Measurements from ENCODE around the gene LLCFC1.

LLCFC1 gene

DNA sequence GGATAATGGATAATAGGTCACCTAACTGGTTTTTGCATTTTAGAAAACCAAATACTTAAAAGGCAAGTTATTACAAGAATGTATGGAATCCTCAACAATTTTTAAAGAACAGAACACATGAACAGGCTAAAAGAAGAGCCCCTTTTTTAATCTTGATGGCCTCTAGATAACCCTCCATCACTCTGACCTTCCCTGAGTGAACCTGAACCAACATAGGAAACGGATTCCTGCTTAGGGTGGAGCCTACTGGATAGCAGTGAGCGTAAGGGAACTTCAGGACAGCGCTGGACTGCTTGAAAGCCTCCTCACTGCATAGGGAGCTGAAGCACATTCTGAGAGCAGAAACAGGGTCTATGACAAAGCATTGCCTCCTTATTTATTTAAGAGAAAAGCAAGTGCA lies 26.2 kb upstream of the LLCFC1 start:
- DNase-seq, result no peak

DNA sequence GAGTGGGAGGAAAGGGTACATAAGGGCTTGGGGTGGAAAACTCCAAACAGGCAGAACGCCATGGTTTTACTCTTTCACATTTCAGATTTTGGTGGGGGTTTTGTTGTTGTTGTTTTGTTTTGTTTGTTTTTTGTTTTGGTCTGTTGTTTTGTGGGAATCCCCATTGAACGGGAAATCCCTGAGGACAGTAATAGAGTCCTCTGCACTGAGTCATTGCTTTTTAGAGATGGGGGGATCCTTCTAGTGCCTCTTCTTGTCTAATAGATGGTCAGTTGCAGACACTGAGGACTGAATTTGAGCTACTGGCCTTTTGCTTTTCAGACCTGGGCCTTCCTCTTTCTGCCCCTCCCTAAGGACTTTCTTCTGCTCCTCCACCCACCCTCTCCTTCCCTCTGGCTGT lies 25.7 kb upstream of the LLCFC1 start:
- DNase-seq, result no peak

DNA sequence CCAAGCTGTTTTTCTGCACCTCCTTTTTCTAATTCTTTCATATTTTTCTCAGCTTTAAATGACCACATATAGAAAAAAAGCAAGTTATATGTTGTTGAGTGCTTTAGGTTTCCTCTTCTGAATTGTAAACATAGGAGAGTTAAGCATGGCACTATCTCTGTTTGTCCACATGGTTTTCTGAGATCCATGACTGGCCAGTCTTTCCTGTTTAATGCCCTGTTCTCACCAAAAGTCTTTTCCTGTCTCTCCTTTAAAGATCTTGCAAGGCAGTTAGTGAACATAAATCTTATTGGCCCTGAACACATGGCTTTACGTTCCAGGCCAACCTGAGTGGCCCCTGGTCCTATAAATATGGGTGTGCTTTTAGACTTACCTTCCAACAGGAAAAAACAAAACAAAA lies 25.2 kb upstream of the LLCFC1 start:
- DNase-seq, result no peak

DNA sequence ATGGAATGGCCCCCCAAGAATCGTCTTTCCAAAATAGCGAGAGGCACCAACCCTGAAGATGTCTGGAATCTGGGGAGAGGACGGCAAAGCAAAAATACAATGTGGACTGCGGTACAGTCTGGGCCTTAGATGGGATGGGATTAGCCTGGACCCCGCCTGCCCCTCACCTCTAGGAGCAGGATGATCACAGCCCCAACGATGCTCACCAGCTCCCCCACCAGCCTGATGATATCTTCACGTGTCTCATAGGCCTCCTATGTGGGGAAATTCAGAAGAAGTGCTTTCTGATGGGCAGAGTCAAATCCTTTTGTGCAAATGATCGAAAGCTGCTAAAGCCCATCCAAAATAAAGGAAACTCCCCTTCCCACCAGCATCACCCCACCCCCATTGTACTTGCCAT lies 24.0 kb upstream of the LLCFC1 start:
- DNase-seq, result no peak

DNA sequence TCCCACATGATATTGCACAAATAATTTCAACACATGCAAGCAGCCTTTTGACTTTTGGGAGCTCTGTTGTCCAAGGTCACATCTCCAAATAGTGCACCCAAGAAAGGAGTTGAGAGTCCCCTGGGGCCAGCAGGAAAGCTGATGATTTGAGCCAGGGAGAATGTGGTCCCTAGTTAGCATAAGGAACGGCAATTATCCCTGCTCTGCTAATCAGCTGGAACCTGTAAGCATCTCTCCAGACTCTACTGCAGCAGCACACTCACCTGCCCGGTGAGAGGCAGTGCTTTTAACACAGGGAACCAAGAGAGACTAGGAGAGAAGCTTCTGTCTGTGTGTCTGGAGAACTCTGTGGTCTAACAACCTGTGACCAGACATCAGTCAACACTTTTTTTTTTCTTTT lies 22.8 kb upstream of the LLCFC1 start:
- no peak for DNase-seq

DNA sequence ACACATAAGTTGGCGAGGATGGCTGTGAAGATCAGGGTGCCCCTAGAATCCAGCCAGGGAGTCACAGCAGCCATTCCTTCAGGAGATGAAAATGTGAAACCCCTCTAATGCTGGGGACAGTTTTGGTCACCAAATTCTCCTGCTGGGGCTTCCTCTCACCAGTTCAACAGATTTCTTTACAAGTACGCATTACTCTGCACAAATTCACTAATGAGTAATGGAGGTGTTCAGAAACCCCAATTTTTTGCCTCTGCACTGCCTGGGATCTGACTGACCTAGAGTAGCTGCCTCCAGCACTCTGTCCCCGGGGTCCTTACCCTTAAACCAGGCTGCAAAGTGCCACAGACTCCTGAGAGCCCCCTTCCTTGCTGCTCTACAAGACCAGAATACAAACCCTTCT lies 21.8 kb upstream of the LLCFC1 start:
- no peak for DNase-seq

DNA sequence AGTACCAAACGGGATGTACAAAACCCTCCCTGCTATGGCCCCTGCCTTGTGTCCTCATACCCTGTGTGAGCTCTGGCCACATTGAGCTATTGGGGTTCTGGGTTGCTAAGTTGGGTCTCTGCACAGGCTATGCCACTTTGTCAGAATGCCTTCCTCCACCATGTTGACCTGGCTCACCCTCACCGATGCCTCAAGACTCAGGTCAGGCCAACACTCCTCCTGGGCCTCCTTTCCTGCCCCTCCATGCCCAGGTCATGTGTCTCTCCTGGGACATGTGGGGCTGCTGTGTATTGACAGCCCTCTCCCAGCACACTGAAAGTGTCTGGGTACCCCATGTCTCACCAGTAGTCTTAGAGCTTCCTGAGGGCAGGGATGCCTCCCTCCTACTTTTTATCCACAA lies 20.4 kb upstream of the LLCFC1 start:
- DNase-seq, result no peak

DNA sequence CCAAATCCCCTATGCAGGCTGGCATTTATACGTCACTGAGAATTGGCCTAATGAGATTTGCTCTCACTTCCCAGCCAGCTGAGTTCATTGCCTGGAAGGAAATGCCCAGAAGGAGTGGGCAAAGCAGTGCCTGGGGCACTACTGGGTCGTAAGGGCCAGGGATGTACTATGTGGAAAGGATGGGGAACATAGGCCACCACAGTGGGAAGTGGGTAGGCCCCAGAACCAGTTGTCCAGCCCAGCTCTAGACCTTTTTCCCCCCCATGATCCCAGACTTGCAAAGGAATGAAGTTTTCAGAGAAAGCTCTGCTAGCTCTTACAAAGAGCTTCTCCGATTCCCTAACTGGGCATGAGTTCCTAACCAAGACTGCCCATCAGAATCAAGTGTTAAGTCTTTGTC lies 19.6 kb upstream of the LLCFC1 start:
- DNase-seq, result no peak

DNA sequence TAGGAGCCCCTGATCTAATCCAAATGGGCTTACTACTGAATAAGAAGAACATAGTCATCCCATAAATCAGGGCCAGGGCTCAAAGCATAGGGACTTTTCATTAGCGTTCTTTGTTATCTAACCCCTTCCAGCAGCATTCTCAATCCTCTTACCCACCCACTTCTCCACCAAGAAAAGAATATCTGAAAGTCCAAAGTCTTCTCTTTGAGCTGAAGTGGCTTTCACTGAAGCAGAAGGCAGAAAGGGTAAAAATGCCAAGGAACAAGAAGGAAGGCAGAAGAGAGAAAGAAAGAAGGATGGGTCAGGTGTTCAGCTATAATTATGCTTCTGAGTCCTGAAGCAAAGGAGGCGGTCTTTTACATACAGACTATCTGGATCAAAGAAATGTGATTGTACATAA lies 15.9 kb upstream of the LLCFC1 start:
- no peak for DNase-seq

DNA sequence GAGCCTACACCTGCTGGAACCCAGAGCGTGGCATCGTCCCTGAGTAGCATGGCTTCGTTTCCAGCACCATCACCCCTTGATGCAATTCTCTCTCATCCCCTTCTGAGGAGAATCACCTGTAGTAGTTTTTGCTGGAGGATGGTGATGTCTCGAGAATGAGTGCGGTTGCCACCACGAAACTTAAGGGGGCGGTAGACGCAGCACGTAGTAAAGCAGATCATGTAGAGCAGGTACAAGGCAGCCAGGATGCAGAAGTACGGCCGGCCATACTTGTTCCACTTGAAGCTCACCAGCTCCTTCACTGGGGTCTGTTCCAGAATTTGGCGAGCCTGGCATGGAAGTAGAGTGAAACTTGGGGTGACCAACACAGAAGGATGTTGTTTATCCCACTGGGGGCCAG lies 13.9 kb upstream of the LLCFC1 start:
- peak; percentile 27 for DNase-seq

DNA sequence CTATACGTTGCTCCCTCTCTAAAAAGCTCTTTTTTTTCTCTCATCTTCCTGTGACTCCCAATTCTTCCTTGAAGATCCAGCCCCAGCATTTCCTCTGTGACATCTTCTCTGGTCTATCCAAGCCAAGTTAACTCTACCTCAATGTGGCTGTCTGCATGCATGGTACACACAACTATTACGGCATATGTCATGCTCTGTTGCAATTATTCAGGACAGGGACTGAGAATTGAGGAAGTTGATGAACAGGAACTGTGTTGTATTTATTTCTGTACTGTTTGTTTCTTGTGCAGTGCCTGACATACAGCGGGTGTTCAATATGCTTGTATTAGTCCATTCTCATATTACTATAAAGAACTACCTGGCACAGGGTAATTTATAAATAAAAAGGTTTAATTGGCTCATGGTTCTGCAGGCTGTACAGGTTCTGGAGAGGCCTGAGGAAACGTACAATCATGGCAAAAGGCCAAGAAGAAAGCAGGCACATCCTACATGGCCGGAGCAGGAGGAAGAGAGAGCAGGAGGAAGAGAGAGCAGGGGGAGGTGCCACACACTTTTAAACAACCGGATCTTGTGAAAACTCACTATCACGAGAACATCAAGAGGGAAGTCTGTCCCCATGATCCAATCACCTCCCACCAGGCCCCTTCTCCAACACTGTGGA lies 12.1 kb upstream of the LLCFC1 start:
- peak; percentile 51 for DNase-seq

DNA sequence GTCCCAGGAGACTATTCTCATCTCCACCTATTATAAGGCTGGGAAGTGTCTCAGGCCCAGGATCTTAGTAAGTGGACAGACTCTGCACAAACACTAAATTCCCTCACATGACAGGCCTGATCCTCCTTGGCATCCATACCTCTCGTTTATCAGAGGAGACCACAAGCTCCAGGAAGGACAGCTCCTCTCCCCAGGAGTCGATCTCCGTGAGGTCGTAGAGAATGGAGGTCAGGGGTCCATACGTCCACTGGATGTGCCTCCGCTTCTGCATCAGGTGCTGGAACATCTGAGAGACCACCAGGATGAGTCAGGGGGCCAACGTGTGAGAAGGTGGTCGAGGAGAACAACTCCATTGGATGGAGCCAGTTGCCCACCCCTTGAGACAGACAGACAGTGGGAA lies 11.3 kb upstream of the LLCFC1 start:
- DNase-seq, result no peak

DNA sequence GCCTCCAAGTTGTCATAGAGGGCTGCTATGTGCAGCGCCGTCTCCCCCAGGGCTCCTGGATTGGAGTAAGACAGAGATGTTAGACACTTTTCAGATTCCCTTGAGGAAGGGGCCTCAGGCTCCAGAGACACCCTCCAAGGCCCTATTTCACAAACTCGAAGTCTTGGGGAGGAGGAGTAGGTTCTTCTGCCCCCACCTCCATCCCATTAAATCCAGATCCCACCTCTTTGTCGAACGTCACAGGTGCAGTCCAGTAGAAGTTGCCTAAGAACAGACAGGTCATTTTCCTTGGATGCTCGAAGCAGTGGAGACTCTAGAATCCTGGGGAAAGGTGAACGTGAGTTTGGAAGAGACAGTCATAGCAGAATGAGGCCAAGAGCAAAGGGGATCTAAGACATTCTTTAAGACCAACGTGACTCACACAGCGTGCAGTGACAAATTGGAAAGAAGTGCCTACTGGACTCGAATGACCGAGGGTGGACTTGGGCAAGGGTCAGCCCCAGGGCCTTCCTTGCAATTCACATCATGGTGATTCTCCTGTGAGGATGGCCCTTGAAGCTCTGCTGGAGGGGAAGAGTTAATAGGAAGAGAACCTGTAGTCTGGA lies 9.1 kb upstream of the LLCFC1 start:
- no peak for DNase-seq

DNA sequence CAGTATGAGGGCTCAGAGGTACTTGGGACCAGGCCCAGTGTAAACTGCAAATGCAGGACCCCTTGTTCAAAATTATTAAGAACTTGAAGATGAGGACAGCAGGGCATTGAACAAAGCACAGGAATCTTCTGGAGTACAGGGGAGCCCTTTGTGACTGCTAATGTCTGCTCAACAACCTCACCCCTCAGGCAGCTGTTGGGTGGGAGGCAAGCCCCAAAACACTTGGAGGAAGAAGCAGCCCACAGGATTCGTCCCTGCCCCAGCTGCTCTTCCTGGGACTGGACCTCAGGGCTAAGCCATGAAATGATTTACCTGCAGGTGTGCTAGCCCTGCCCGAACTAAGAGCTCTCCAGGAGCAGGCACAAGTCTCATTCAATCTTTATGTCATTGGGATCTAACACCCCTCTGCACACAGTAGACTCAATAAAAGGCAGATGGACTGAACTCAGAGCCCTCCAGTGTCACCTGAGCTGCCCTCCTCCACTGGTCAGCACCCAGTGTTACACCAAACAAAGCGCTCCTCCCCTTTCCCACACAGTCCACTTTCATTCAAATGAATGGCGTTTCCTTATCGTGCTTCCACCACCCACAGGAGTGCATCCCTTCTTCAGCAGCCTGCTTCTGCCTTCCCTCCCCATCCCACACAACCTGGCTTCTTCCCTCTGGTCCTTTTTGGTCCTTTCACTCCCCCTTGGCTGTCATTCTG lies 6.7 kb upstream of the LLCFC1 start:
- no peak for DNase-seq

DNA sequence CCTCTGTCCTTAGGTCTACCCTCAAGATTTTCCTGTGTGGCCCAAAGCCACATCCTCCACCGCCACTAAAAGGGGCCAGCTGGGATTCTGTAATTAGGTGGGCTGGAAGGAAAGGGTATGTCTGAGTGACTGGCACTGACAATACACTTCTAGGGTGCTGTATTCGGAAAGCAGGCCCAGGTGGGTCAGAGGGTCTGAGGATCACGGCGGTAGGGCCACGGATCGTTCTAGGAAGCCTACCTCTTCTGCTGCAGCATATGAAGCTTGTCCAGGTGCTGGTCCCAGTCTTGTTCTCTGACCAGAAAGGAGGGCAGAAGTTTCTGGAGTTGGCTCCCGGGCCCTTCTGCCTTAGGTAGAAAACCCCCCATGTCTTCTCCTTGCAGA lies 6.2 kb upstream of the LLCFC1 start:
- no peak for DNase-seq

DNA sequence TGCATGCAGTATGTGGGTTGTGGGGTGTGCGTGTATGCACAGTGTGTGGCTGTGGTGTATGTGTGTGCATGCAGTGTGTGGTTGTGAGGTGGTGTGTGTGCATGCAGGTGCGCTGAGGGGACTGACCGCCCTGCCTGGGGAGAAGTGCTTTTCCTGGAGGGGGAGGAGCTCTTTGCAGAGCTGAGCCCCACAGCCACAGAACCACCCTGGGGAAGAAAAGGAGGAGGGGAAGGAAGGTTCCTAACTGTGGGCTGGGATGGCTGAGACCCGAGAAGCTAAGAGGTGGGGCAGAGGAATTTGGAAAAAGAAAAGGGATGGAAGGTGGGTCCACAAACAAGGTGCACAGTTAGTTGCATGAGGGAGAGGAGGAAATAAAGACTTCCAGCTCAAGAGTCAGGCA lies 5.7 kb upstream of the LLCFC1 start, which contains the start of gene TRPV5:
Gene TRPV5, minus strand, starts transcription at position 123 of the 400 bp plus-strand sequence. CDS start 287 bp downstream, outside the sequence.
- no peak for DNase-seq

DNA sequence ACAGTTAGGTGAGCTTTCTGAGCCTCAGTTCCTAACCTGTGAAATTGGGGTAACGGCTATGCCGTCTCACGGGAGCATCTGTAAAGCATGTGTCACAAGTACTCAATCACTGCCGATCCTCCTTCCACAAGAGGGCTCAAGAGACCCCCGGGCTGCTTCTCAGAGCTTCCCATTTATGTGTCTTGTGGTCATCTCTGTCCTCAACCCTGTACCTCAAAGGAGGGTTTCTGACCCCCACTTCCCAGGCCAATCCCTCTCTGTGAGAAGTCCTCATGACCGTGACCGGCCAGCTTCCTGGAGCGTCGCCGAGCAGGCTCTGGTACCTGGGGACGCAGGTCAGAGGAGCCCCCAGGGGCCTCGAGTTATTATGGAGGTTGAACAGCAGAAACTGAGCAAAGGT lies 5.2 kb upstream of the LLCFC1 start:
- DNase-seq, result no peak

DNA sequence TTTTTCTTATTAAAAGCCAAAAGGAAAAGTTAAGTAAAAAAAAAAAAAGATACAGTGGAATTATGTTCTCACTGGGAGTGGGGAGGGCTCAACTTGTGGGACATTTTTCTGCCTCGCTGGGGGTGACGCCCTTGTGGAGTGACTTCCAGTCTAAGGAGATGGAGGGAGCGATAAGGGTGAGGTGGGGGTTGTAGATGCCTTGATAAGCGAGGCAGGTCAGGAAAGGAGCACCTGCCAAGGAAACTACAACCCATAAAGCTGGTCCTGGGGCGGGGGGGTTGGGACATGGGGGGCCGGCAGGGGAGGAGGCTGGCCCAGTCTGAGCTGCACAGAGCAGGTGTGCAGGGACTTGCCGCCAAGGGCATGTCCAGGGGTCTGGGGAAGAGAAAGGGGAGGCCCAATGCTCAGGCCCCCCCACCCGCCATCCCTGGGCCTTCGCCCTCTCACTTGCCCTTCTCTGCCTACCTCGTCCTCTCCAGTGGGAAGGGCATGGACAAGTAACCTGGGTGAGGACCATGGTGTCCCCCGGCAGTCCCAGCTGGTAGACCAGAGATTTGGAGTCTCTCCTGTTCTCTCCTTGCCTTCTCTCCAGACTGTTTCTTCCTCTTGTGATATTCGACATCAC lies 3.2 kb upstream of the LLCFC1 start:
- DNase-seq, result no peak

DNA sequence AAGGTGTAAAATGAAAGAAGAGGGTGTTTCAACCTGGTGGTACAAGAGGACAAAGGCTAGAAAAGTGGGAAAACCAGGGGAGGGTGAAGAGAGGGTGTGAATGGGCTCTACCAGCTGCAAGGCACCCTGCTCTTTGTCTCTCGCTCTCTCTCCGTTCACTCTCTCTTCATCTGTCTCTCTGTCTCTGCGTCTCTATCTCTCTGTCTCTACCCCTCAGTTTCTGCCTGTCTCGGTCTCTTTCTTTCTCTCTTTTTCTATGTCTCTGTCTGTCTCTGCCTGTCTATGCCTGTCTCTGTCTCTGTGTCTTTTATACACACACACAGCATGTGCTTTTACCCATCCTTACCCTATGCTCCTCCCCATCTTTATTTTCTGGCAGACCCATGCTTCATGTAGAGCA lies 673 bp upstream of the LLCFC1 start:
- no peak for DNase-seq

DNA sequence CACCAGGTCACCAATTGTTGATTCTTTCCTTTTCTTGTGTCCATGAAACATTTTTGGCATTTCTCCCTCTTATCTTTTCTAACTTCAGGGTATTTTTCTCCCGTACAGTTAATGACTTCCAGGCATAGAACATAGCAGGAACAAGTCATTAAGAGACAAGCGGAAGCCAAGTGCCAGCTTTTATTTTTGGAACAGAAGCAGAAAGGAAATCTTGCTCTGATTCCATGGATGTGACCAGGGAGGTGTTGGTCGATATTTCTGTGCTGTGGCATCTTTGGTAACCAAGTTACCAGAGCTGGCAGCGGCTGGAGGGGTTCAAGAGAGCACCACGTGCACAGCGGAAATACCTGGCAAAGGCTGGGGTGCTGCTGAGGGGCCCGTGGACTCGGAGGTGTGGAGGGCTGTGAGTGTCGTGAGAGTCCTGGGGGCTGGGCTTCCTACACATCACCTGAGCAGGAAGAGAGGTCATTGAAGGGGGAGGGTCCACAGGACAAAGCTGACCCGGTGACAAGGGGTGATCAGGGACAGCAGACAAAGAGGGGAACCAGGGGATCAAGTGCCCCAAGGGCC lies 1.8 kb downstream of the LLCFC1 start:
- no peak for DNase-seq

DNA sequence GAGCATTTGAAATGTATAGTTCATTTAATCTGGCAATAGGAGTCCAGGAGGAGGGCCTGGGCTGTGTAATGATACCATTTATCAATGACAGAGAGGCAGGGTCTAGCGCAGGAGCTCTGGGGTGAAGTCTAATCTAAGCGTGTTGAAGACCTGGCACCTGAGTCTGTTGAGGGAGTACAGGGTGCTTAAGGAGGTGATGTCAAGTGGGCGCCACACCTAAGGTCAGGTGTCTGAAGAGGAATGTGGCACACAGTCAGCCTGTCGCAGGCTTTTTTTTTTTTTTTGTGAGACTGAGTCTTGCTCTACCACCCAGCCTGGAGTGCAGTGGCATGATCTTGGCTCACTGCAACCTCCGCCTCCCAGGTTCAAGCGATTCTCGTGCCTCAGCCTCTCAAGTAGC lies 2.3 kb downstream of the LLCFC1 start:
- no peak for DNase-seq

DNA sequence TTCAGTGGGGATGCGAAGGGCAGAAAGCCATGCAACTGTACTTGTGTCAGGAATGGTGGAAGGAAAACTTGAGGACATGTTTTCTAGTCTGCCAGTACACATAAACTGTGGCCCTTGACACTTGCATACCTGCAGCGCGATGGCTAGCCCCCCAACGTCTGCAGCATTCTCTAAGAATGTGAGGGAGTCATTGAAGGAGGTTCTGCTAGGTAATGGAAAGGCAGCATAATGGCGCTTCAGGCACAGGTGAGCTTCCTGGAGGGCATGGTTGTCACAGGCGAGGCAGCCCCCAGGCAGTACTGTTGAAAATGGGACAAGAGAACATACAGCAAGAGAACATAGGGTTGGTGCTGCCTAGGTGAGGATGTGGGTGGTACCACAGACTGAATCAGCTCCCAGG lies 3.5 kb downstream of the LLCFC1 start:
- no peak for DNase-seq

DNA sequence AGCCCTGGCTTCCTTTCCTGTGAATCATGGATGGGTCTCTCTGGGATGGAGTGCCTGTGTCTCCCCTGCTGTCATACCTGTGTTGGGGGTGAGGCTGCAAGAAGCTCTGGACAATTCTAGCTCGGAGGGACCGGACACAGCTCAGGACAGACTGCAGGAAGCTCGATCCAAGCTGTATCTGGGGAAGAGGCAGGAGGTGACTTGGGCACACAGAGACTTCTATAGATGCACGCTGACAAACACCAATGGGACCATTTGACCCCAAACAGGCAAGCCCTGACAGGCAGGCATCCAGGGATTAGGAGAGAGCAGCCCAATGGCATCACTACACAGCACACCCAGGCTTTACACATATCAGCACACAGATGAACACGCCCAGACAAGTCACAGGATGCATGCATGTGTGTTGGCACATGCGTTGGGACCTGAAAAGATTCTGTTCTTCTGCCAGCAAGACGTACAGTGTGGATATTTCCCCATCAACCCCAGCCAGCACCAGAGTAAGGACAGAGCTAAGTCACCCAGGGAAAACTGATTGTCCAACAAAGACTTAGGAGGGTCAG lies 4.5 kb downstream of the LLCFC1 start:
- no peak for DNase-seq

Measured in hematopoietic multipotent progenitor cell treated with erythropoietin and hydrocortisone succinate and interleukin-3 and kit ligand, for 6 days (in vitro differentiated cells).